Muscle of leg (tissue), 11 donors: ENCODE data around the gene BAAT. TPM values are rescaled to one million over a fixed set of nuclear protein-coding genes. Genes with fewer than 3 reads are reported as not detected.

ENCODE experiments used
- DNase-seq: peaks from one replicate; pipeline ENCODE4 v3.0.0; 2013
- H3K27ac ChIP-seq: one replicate; pipeline ENCODE4 v1.5.1; 2013; ENCODE audit warnings: mild to moderate bottlenecking, low read length, control low read depth
- H3K27me3 ChIP-seq: one replicate; pipeline ENCODE4 v1.6.1; 2013; ENCODE audit warnings: low read length; ENCODE audit not compliant: control insufficient read depth, insufficient read depth
- H3K36me3 ChIP-seq: one replicate; pipeline ENCODE4 v1.6.1; 2013; ENCODE audit warnings: low read length; ENCODE audit not compliant: control insufficient read depth, insufficient read depth
- H3K4me1 ChIP-seq: one replicate; pipeline ENCODE4 v1.6.1; 2013; ENCODE audit warnings: low read length; ENCODE audit not compliant: control insufficient read depth, insufficient read depth
- H3K4me3 ChIP-seq: one replicate; pipeline ENCODE4 v1.5.1; 2013; ENCODE audit warnings: low read length, control low read depth
- H3K9me3 ChIP-seq: replicated peaks from 2 replicates; pipeline ENCODE4 v1.6.1; 2013; ENCODE audit warnings: low read depth, low read length; ENCODE audit not compliant: control insufficient read depth
- WGBS: methylation state at CpG from one replicate; pipeline ENCODE4 v1.1.5; 2013; ENCODE audit warnings: missing lambda C conversion rate; ENCODE audit not compliant: insufficient coverage; 5-methylcytosine and 5-hydroxymethylcytosine counted together
- polyA plus RNA-seq, 8 donors: library from polyadenylated mRNA; unstranded; fragments of 120-200 nt; gene quantifications; one replicate each; pipeline versions ENCODE4 v1.2.1 to v1.2.3, GENCODE V29; 2013; ENCODE audit warnings: inconsistent platforms in 1 of 8, low replicate concordance in 1 of 8; ENCODE audit not compliant: insufficient read length in 8 of 8, insufficient read depth in 1 of 8
- total RNA-seq: library from RNA; stranded (reverse); fragments of 120-200 nt; gene quantifications from one replicate; pipeline ENCODE4 v1.2.4, GENCODE V29; 2013

The BAAT gene
- total and polyA plus RNA-seq, 9 donors = 0.33 to 3.0 (median 0.66) TPM

DNA sequence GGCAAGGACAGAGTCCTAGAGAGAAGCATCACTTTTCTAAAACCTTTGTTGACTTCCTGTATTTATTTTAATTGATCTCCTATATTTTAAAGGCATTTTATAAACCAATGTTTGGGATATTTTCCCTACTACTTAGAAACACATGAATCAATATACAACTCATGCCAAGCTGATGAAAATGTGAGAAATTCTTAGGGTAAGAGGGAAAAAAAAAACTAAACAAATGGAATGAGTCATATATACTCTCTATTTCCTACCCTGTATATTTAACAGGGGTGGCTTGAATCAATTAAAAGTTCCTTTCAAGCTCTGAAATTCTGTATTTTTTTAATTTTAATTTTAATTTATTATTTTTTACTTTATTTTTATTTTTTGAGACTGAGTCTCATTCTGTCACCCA, 19.6 kb downstream of the BAAT start:
- Histone ChIP-seq H3K27ac (no peak overlapping the region), H3K4me3 (no peak overlapping the region), H3K36me3 (no peaks in the 10 kb centered on the region), H3K9me3 (no peaks in the 10 kb centered on the region), H3K27me3 (no peaks in the 10 kb centered on the region), H3K4me1 (no peaks in the 10 kb centered on the region)
- DNase-seq = no peak

DNA sequence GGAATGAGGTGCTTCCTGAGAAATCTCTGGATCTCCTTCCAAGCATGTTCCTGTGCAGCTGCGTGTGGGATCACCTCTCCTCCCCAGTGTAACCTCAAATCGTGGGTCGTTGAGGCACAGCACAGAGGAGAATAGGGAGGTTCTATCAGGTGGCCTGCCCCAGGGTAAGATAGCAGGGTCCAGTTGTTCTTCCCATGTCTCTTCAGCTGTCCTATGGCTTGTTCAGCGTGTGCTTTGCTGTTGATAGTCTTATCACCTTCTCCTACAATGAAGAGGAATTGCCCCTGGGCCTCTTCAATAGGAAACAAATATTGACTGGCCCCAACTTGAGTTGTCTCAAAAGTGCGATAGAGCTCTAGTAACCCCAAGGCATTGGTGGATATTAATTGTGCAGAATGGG, 22.4 kb downstream of the BAAT start:
- H3K27ac ChIP-seq = no peak overlapping the region
- no peaks in the 10 kb centered on the region for H3K36me3 ChIP-seq
- WGBS = 100% methylated on average over 2 of the region's 5 CpGs
- no peak for DNase-seq
- no peak overlapping the region for H3K4me3 ChIP-seq
- H3K4me1 ChIP-seq = no peaks in the 10 kb centered on the region
- no peaks in the 10 kb centered on the region for H3K27me3 ChIP-seq
- no peaks in the 10 kb centered on the region for H3K9me3 ChIP-seq

GRCh38 chr9:101360647-101361046, 24.2 kb downstream of the BAAT start:
- no peaks in the 10 kb centered on the region for H3K9me3 ChIP-seq

GRCh38 chr9:101359679-101360078, 25.1 kb downstream of the BAAT start:
- no peak overlapping the region for H3K27ac ChIP-seq
- DNase-seq = no peak
- no peaks in the 10 kb centered on the region for H3K9me3 ChIP-seq
- no CpG with 5 or more reads among the region's 1 CpG for WGBS
- no peaks in the 10 kb centered on the region for H3K4me1 ChIP-seq
- H3K27me3 ChIP-seq = no peaks in the 10 kb centered on the region
- H3K4me3 ChIP-seq = no peak overlapping the region
- no peaks in the 10 kb centered on the region for H3K36me3 ChIP-seq

More at GRCh38 chr9:101360647-101361046, 24.2 kb downstream of the BAAT start:
- Histone ChIP-seq H3K27me3 (no peaks in the 10 kb centered on the region), H3K4me1 (no peaks in the 10 kb centered on the region), H3K36me3 (no peaks in the 10 kb centered on the region), H3K27ac (no peak overlapping the region), H3K4me3 (no peak overlapping the region)
- DNase-seq = no peak

DNA sequence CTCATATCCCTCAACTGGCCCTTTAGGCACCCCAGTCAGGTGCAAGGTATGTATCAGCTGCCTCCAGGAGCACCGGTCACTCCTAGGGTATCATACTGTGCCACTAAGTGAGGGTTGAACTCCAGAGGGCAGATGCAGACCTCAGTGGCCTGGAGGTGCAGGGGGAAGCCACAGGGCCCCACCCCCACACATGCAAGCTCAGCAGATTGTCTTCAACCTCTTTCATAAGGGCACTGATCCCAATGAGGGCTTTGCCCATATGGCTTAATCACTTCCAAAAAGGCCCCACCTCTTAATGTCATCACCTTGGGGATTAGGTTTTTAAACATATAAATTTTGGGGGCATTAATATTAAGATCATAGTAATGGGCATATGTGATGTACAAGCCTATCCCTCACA, 28.2 kb downstream of the BAAT start:
- no peak overlapping the region for H3K27ac ChIP-seq
- no peaks in the 10 kb centered on the region for H3K27me3 ChIP-seq
- H3K4me3 ChIP-seq = no peak overlapping the region
- no peaks in the 10 kb centered on the region for H3K9me3 ChIP-seq
- WGBS = no CpG with 5 or more reads among the region's 1 CpG
- no peaks in the 10 kb centered on the region for H3K4me1 ChIP-seq
- DNase-seq = no peak
- no peaks in the 10 kb centered on the region for H3K36me3 ChIP-seq

- no peaks in the 10 kb centered on the region for H3K4me1 ChIP-seq
- H3K27me3 ChIP-seq = no peaks in the 10 kb centered on the region
- H3K36me3 ChIP-seq = no peaks in the 10 kb centered on the region
- H3K4me3 ChIP-seq = no peak overlapping the region
- no peak for DNase-seq
- 88% methylated on average over 6 of the region's 7 CpGs for WGBS
- H3K9me3 ChIP-seq = no peaks in the 10 kb centered on the region
- no peak overlapping the region for H3K27ac ChIP-seq
These were observed 29.8 kb downstream of the BAAT start for GRCh38 chr9:101354765-101355708.

DNA sequence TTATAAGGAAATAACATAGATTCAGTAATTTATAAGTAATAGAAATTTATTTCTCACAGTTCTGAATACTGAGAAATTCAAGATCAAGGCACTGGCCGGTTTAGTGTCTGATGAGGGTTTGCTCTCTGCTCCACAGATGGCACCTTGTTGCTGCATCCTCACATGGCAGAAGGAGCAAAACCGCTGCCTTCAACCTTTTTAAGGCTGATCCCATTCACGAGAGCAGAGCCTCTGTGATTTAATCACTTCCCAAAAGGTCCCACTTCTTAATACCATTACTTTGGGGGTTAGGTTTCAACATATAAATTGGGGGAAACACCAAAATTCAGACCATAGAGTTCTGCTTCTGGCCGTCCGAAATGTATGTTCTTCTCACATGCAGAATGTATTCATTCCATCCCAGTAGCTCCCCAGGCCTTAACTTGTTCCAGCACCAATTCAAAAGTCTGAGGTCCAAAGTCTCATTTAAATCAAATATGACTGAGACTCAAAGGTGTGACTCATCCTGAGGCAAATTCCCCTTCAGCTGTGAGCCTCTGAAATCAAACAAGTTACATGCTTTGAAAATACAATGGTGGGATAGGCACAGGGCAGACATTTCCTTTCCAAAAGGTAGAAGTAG, 30.6 kb downstream of the BAAT start:
- Histone ChIP-seq H3K9me3 (no peaks in the 10 kb centered on the region), H3K27me3 (no peaks in the 10 kb centered on the region), H3K4me3 (no peak overlapping the region), H3K4me1 (no peaks in the 10 kb centered on the region), H3K36me3 (no peaks in the 10 kb centered on the region), H3K27ac (no peak overlapping the region)
- WGBS = no CpG with 5 or more reads among the region's 5 CpGs
- no peak for DNase-seq

DNA sequence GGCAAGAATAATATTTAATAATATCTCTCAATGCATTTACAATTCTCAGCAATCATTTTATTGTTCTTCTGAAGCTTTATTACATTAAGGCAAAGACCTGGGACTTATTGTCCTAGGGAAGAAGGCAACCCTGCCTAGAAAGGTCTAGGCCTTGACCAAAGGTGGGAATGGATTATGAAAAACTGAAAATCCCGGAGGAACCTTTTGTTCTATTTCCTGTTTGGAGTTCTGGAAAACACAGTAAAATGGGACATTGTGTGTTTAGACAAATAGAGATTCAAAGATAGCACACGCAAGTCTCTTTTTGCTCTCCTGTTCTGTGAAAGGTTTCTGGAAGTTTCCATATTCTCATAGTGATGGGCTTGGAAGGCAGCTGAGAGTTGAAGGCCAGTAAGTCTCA, 31.1 kb downstream of the BAAT start:
- Histone ChIP-seq H3K4me3 (no peak overlapping the region), H3K27ac (no peak overlapping the region), H3K27me3 (no peaks in the 10 kb centered on the region), H3K9me3 (no peaks in the 10 kb centered on the region), H3K36me3 (no peaks in the 10 kb centered on the region), H3K4me1 (no peaks in the 10 kb centered on the region)
- WGBS = 50% methylated on average over 1 of the region's 2 CpGs
- DNase-seq = no peak

DNA sequence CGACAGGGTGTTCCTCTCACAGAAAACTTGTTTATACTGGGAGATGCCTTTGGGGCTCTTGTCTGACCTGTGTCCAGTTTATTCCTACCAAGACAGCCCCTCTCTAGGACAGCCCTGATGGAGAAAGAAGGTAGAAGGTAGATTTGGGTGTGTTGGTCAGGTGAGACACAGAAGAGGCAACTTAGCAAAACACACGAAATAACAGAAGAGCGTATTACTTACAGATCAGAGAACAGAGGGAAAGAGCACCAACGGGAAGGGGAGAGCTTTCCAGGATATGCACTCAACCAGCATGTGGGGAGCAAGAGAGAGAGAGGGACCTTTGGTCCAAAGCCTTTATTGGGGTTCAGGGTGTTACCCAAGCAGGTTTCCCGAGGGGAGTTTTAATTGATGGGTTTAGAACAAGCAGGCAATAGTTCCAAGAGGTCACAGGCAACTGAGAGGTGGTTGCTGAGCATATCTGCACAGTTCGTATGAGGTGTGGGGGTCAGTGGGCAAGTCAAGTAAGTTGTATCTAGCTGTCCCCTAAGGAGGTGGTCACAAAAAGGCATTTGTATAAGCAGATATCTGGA, 31.8 kb downstream of the BAAT start:
- H3K9me3 ChIP-seq = no peaks in the 10 kb centered on the region
- no peak for DNase-seq
- no peak overlapping the region for H3K27ac ChIP-seq
- no peaks in the 10 kb centered on the region for H3K36me3 ChIP-seq
- H3K4me3 ChIP-seq = no peak overlapping the region
- H3K4me1 ChIP-seq = no peaks in the 10 kb centered on the region
- no peaks in the 10 kb centered on the region for H3K27me3 ChIP-seq
- WGBS = 88% methylated on average over 5 of the region's 6 CpGs

DNA sequence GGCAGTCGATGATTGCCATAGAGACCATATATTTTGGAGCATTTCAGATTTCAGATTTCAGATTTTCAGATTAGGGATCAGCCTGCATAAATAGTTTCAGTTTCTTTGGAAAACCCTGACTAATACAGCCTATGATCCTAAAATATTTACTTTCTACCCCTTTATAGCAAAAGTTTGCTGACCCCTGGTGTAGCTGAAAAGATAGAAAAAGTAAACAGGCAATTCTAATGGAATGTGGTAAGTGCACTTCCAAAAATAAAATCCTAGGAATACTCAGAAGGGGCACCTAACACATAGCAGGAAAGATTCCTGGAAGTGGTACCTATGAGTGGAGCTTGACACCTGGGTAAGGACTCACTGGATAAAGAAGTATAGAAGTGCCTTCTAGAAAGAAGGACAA, 34.5 kb downstream of the BAAT start:
- H3K9me3 ChIP-seq = no peaks in the 10 kb centered on the region
- no peaks in the 10 kb centered on the region for H3K36me3 ChIP-seq
- H3K4me1 ChIP-seq = no peaks in the 10 kb centered on the region
- no peaks in the 10 kb centered on the region for H3K27me3 ChIP-seq
- H3K27ac ChIP-seq = no peak overlapping the region
- no CpG with 5 or more reads among the region's 1 CpG for WGBS
- no peak overlapping the region for H3K4me3 ChIP-seq
- DNase-seq = no peak
